HG02571 (cell line): ENCODE measurements around the gene ARL5C.

Source experiments
- ATAC-seq: cut with Tn5 transposase; IDR thresholded peaks from one replicate; pipeline ENCODE4 v1.9.1; 2021; ENCODE audit warnings: mild to moderate bottlenecking, moderate library complexity; ENCODE audit not compliant: unreplicated experiment

The ARL5C gene

DNA sequence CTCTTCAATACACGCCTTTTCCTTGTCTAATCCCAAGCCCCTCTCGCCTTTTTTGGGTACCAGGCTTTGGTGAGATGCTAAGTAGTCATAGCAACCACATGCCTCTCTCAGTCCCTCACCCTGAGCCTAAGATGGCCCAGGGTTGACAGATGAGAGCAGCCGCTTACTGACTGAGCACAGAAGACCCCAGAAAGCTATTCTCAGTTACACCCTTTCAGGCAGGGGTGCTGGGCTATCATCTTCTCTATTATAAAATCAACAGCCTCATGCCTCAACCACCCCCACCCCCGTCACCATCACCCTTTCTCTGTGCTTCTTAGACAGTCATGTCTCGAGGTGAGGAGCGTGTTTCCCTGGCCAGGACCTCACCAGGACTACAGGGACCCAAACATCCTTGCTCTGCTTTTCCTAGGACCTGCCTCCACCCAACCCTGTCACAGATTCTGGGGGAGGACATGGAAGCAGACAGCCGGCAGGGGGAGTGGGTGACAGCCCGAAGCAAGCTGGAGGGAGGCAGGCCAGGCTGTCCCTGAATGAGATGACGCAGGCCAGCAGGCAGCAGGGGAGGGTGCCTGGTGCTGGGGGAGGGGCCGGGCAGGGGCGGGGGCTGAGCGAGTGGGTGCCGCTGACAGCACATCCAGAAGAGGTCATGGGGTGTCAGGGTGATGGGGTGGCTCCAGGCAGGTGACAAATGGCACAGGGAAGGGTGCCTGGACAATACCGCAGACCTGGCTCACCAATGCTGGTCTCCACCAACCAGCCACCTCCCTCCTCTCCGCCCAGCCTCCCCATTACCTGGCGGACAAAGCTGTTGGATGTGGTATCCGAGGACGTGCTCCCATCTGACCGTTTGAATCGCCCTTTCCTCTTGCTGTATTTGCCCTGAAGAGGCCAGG lies 28.4 kb upstream of the ARL5C start:
- ATAC-seq: no peak

DNA sequence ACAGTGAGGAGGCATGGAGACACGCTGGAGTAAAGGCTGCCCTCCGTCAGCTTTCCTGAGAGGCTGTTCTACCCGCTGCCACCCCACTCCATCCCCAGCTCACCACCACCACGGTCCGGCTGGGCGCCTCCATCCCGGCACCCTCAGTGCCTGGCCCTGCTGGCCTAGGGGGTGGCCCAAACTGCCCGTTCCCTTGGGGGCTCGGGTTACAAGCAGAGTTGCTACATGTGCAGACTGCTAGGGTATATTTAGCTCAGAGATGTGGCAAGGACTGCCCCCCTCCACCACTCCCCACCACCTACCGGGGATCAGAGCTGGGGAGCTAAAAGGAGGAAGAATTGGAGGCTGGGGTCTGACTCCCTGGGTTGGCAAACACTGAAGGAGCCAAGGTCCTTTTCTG lies 27.4 kb upstream of the ARL5C start:
- ATAC-seq: no peak

DNA sequence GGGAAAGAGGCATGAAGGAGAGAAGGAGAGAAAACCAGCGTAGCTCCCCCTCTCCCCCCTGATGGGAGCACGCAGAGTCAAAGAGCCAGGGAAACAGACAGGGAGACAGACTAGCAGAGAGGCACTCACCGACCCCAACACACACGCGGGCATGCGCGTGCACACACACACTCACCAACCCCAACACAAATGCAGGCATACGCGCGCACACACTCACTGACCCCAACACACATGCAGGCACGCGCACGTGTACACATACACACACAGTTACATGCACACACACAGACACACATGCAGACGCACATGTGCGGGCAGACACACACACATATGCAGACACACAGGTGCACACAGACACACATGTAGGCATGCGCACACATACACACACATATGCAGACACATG lies 26.9 kb upstream of the ARL5C start:
- ATAC-seq: no peak

DNA sequence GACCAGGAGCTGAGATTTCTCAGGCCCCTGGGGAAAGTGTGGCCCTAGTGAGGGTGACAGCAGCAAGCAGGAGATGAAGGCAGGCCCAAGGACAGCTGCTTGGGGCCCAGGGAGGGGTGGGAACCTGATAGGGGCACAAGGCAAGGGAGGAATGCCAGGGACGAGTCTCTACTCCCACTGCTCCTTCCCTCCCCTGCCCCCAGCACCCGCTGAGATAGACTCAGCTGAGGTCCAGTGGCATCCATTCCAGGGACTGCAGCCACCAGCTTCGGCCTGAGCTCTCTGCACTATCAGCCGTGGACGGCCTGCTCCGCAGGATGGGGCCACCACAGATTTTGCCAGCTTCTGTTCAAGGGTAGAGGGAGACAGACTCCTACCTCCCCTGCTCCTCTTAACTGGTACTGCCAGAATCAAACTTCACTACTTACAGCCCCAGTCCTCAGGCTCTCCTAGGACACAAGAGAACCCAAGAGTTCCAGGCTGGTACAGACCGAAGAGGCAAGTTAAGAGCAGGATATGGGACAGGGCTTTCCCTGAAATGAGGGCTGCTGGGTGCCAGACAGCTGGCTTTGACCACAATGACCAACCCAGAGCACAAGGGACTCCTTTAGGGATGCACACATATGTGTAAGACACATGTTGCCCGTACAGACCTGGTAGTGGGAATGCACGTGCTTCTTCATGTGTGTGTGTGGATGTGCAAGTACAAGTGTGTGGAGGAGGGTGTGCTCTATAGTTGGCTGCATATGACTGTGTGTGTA lies 26.0 kb upstream of the ARL5C start:
- ATAC-seq: no peak

DNA sequence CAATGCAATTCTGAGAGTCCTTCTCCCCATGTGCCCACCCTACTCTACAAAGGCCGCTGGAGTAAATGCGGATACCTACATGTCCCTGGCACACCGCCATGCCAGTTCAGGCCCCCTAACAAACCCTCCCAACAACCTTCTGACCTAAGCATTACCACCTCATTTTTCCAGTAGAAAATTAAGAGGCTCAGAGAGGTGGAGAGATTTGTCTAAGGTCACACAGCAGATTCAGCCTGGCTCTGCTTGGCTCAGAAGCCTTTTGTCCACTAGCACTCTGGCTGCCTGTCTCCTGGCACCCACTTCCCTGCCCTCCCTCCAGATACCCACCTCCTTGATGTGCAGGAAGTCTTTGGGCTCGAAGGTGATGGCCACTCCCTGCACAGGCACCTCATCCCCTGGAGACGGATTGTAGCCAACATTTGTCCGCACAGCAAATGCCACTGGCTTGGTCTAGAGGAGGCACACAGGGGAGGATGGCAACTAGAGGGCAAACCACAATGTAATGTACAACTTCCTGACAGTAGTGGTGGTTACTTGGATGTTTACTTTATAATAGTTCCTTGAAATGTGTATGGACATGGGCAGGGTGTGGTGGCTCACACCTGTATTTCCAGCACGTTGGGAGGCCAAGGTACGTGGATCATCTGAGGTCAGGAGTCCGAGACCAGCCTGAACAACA lies 21.3 kb upstream of the ARL5C start:
- no peak for ATAC-seq

DNA sequence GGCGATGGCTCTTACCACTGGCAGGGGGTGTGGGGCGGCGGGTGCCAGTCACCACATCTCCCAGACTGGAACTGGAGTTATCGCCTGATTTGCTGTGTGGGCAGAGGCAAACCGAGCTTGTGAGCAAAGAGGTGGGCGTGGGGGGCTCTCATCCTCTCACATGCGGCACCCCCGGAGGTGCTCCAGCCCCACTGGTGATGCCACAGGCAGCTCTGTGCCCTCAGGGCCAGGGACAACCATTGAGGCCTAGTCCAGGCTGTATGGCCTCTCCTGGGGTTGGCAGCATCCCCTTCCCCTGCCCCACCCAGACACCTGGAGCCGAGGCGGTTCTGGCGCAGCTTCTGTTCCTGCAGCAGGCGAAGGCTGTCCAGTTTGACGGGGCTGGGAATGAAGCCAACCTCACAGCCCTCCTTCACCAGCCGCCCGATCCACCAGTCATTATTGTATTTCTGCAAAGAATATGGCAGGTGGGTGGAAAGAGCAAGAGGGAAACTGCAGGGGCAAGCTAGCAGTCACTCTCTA lies 20.6 kb upstream of the ARL5C start:
- ATAC-seq: no peak

DNA sequence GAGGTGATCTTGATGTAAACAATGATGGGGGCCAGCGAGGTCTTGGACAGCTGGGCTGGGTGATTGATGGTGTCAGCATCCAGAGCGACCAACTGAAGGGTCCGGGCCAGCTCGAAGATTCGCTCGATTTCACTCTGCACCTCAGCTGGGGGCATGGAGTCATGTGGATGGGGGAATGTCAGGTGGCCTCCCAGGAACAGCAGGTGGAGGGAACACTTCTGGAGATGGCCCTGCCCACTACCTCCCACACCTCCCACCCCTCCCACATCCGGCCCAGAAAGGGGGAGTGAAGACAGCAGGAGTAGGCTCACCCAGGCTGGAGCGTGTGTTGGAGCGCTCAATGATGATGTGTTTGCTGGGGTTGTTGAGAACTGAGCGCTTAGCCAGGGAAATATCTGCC lies 17.8 kb upstream of the ARL5C start:
- ATAC-seq: no peak

DNA sequence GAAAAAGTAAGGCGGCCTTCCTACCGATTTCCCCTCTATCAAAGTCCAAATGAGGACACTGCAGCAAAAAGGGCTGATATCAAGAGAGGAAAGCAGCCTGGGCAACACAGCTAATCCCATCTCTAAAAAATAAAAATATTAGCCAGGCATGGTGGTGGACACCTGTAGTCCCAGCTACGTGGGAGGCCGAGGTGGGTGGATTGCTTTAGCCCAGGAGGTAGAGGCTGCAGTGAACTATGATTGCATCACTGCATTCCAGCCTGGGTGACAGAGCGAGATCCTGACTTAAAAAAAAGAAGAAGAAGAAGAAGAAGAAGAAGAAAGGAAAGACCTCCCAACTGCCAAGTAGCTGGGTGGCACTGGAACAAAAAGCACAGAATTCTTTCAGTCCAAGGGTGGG lies 17.1 kb upstream of the ARL5C start:
- ATAC-seq: no peak

DNA sequence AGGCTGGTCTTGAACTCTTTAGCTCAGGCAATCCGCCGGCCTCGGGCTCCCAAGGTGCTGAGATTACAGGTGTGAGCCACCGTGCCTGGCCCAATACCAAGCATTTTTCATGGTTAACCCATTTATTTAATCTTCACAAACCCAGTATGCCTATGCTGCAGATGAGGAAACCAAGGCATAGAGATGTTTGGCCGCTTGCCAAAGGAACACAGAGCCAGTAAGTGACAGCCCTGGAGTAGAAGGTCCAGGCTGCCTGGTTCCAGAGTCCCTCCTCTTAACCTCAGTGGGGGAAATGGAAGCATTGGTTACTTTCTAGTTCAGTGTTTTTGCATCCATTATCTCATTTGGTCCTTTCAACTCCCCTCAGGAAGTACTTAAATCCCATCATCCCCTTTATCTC lies 15.3 kb upstream of the ARL5C start:
- no peak for ATAC-seq

DNA sequence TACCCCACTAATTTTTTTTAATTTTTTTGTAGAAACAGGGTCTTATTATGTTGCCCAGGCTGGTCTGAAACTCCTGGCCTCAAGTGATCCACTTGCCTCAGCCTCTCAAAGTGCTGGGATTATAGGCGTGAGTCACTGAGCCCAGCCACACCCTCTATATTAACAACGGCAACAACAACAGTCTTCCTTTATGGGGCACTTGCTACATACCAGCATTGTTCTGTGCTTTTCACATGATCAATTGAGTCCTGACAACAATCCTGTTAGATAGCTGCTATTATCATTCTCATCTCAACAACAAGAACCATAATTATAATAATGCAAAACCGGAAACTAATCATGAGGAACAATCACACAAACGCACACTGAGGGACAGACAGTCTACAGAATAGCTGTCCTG lies 12.6 kb upstream of the ARL5C start:
- ATAC-seq: no peak

DNA sequence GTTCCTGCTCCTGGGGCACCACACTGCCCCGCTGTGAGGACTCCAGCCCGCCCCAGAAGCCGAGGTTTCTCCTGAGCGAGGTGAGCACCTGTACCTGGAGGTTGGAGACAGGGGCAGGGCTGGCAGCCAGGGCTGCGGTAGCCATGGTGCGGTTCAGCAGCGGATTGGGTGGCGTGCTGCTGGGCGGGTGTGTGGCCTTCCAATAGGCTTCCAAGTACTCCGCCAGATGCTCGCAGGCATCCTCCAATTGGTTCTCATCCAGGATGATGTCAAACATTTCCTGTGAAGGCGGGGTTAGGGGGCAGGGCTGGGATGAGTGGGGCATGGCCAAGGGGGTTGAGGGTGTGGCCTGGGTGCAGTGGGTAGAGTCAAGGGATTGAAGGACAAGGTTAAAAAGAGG lies 11.3 kb upstream of the ARL5C start:
- no peak for ATAC-seq

DNA sequence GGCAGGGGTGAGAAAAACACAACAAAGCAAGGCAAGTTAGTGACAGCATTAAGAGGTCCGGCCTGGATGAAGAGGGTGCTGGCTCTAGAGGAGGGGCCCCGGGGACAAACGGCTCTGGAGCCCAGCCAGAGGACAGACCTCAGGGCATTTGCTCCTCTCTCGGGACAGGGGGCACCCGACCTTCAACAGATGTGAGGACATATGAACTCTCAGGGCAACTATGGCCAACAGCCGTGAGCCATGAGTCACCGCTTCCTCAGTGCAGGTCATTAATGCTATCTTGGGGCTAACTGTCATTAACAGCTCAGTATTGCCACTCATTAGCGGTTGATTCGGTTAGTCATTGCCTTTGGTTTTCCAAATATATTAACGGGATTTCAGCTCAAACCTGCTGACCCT lies 9.7 kb upstream of the ARL5C start:
- no peak for ATAC-seq

DNA sequence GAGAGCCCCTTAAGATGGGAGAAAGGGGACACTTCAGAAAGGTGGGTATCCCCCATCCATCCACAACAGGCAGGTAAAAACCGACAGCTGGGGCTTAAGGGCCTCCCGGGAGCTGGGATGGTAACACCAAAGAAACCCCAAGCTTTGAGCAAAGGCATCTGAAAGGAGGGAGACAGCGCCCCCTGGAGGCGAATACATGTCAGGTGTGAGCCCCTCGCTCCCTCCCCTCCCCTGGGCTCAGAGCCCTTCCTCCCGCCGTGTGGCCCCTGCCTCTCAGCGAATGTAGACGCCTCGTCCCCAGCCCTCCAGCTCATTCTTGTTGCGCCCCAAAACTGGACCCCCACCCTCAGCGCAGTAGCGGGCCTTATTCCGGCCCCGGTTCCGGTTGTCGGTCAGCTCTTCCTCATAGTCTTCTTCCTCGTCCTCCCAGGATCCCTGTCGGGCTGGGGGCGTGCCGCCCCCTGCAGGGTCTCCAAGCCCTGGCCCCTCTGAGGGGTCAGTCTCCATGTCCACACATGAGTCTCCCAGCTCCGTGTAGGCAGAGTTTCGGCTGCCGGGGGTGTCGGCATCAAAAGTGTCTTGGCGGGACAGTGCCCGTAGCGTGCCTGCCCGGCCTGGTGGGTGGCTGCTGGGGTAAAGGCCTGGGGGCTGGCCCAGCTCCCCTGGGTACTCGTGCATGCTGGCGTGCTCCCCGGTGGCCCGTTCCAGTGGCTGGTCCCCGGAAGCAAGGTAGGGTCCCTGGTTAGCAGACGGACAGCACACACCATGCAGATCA lies 9.1 kb upstream of the ARL5C start:
- ATAC-seq: no peak

DNA sequence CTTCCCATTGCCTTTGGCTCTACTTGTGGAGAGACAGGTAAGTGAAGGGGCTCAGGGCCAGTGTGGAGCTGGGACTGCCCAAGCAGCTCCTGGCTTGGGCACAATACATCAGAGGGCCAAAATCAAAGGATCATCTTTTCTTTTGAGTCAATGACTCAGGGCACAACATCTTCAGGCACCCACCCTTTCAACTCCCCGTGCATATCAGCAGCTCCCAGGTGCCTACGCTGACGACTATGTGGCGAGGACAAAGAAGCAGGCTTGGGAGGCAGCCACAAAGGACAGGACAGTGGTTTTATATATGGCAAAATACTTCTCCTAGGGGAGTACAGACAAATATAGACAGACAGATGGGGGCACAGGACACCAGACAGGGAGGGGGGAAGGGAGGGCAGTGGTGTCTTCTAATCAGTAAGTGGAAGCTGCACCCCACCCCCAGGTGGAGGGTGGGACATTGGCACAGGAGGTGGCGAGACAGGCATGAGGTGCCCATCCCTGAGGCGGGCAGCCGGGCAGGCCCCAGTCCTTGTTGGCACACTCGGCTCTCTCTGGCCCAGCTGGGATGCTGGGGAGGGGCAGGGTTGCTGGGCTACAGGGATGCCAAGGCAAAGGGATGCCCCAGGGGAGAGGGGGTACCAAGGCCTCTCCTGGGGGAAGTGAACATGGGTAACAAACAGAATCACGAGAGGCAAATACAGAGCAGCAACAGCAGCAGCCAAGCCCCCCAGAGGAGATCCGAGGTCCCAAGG lies 7.7 kb upstream of the ARL5C start:
- no peak for ATAC-seq

DNA sequence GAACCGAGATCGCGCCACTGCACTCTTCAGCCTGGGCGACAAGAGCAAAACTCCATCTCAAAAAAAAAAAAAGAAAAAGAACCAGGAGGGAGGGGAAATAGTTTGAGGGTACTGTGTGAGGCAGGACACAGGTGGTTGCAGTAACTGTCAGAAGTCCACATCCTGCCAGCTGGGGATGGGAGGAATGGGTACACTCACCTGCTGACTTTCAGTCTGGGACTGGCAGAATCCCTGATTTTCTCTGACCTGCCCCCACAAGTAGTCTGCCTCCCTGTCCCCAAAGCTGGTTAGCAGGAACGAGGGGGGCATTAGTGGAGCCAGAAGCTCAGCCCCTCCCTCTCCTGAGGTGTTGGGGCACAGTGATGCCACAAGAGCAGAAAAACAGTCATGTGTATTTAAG lies 7.1 kb upstream of the ARL5C start:
- no peak for ATAC-seq

DNA sequence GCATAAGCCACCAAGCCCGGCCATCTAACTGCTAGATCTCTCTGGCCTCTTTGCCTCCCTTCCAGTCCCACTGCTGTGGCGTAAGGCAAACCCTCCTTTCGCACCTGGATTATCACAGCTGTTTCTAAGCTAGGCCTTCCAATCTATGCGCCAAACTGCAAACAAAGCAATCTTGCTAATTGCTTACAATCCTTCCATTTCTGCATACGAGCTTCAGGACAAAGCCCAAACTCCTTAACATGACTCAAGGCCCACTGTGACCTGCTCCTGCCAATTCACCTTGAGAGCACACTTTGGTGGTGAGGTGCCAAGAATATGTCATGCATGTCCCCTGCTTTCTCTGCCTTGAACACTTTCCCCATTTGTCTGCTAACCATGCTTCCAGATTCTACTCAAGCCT lies 6.0 kb upstream of the ARL5C start:
- ATAC-seq: no peak

DNA sequence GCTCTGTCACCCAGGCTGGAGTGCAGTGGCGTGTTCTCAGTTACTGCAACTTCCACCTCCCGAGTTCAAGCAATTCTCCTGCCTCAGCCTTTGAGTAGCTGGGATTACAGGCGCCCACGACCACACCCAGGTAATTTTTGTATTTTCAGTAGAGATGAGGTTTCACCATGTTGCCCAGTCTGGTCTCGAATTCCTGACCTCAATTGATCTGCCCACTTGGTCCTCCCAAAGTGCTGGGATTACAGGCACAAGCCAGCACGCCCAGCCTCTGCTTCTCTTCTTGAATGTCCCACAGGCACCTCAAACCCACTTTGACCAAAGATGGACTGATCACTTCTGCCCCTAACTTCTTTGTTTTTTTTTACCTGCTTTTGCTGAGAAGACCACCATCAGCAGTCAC lies 4.6 kb upstream of the ARL5C start:
- no peak for ATAC-seq

DNA sequence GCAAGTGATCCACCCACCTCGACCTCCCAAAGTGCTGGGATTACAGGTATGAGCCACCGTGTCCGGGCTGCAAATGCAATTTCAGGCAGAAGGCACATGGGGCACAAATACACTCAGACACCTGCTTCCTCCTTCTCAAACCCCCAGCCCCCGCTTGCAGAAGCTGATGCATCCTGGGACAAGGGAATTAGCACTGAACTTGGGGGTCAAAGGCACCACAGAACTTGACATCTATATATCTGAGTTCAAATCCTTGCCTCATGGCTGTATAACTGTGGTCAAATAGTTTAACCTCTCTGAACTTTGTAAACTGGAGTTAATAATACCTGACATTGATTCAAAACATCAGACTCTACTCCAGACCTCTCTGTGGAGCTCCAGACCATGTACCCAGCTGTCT lies 4.1 kb upstream of the ARL5C start:
- no peak for ATAC-seq

DNA sequence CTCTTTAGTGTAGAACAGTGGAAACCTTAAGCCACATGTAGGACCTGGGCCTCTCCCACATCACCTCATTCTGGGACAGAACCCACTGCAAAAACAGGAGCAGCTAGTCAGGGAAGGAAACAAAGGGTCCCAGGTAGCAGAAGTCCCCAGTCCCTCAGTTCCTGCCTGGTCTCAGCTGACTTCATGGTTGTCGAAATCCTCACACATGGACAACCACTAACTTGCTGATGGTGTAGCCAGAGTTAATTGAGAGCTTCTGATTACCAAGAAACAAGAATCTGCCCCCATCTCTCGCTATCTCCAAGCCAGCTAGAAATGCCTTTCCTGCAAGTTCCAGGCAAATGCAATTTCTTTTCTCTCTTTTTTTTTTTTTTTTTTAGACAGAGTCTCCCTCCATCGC lies 3.6 kb upstream of the ARL5C start:
- ATAC-seq: no peak

DNA sequence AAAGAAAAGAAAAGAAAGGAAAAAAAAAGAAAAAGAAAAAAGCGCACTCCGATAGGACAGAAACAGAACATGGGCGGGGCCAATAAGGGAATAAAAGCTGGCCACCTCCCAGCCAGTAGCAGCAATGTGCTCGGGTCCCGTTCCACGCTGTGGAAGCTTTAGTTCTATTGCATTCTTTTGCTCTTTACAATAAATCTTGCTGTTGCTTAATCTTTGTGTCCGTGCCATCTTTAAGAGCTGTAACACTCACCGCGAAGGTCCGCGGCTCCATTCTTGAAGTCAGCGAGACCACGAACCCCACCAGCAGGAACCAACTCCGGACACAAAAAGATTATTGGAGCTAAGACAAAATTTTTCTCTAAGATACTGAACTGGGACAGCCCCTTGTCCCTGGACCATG lies 3.1 kb upstream of the ARL5C start:
- no peak for ATAC-seq
